Endothelial cell of umbilical vein (primary cell): ENCODE results near the gene ZNF3.

Source experiments
- CTCF ChIP-seq, 2 donors: IDR thresholded peaks; 1 replicate in 1 of 2; 2 replicates in 1 of 2; pipeline ENCODE4 v1.5.1; 2011; ENCODE audit warnings: low read length in 2 of 2, mild to moderate bottlenecking in 2 of 2, moderate library complexity in 2 of 2, control low read depth in 1 of 2, inconsistent platforms in 1 of 2, low read depth in 1 of 2; ENCODE audit not compliant: insufficient read depth in 1 of 2; ENCODE audit errors: extremely low read depth in 1 of 2
- EZH2 ChIP-seq: IDR thresholded peaks from 2 replicates; pipeline ENCODE4 v1.6.1; 2012; ENCODE audit warnings: borderline replicate concordance, low read depth, mild to moderate bottlenecking, moderate library complexity, low read length, inconsistent platforms; ENCODE audit not compliant: severe bottlenecking
- FOS ChIP-seq: IDR thresholded peaks from 2 replicates; pipeline ENCODE4 v1.6.1; 2011; ENCODE audit warnings: mild to moderate bottlenecking, low read length, moderate library complexity, borderline replicate concordance; ENCODE audit not compliant: insufficient read depth
- GATA2 ChIP-seq: IDR thresholded peaks from 2 replicates; pipeline ENCODE4 v1.7.0; 2011; ENCODE audit warnings: low read depth, mild to moderate bottlenecking, moderate library complexity, mixed read lengths, low read length; ENCODE audit not compliant: insufficient read length, insufficient read depth
- JUN ChIP-seq: IDR thresholded peaks from 2 replicates; pipeline ENCODE4 v1.6.1; 2011; ENCODE audit warnings: borderline replicate concordance, low read depth; ENCODE audit not compliant: insufficient read length, insufficient read depth
- POLR2A ChIP-seq: IDR thresholded peaks from 2 replicates; pipeline ENCODE4 v1.6.1; 2012; ENCODE audit warnings: low read depth, mild to moderate bottlenecking, control low read depth, low read length
- POLR2AphosphoS5 ChIP-seq: IDR thresholded peaks from 2 replicates; pipeline ENCODE4 v1.6.1; 2012; ENCODE audit warnings: low read depth, mild to moderate bottlenecking, control low read depth, low read length, moderate library complexity; ENCODE audit not compliant: insufficient read depth
- TF ChIP-seq, protein P1 (sequence below): IDR thresholded peaks from 2 replicates; pipeline ENCODE4 v1.6.1; 2011; ENCODE audit not compliant: insufficient read depth, insufficient read length

DNA sequence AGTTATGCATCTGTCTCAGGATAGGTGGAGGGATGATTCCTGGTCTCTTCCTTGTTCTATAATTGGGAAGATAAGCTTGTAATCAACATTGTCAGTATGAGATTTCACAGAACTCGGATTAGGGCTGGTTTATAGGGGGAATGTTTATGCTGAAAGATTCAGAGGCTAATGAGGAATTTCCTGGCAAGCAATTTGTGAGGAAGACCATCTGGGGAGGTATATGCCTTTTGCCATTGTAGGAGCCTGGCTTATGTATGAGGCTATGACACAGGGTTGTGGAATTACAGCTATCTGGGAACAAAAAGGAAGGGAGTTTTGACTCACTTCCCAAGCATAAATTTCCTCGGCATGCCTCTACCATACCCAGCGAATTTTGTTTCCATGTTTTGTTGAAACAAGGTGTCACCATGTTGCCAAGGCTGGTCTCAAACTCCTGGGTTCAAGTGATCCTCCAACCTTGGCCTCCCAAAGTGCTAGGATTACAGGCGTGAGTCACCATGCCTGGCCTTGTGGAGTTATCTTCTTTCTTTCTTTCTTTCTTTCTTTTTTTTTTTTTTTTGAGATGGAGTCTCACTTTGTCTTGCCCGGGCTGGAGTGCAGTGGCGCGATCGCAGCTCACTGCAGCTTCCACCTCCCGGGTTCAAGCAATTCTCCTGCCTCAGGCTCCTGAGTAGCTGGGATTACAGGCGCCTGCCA lies 5.7 kb upstream of the ZNF3 start:
- TF ChIP-seq POLR2A (no peak), GATA2 (peak; percentile 75), EZH2 (no peak), CTCF (IDR thresholded peaks at IDR 0.05; ENCODE audit: extremely low read depth in 1 of 2, insufficient read depth in 1 of 2, low read depth in 1 of 2, low read length in 2 of 2) (no peak), POLR2AphosphoS5 (peak; percentile 84), FOS (peak; percentile 90), JUN (peak; percentile 98)
- TF ChIP-seq, protein P1, sequence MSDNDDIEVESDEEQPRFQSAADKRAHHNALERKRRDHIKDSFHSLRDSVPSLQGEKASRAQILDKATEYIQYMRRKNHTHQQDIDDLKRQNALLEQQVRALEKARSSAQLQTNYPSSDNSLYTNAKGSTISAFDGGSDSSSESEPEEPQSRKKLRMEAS, result no peak
